ENCODE measurements around the gene FCGR3B.
A peak's percentile ranks its signal among the peaks of the same experiment; 100 is the strongest.
"Not testable (repeated sequence)": the region's sequence is repeated elsewhere in the genome, so short reads cannot be mapped to it uniquely, and the experiment has no call there.

FCGR3B gene

GRCh38 chr1:161653971-161654370 lies 23.0 kb upstream of the FCGR3B start:
- H3K27ac ChIP-seq; H3K4me3 ChIP-seq; DNase-seq (ENCODE audit: low spot score): not testable (repeated sequence)

- not testable (repeated sequence) for H3K27ac ChIP-seq
Observed at GRCh38 chr1:161653541-161653940, 22.6 kb upstream of the FCGR3B start.

GRCh38 chr1:161647507-161648360 lies 16.8 kb upstream of the FCGR3B start:
- H3K4me3 ChIP-seq; DNase-seq (ENCODE audit: low spot score); H3K27ac ChIP-seq: not testable (repeated sequence)

More at GRCh38 chr1:161653541-161653940, 22.6 kb upstream of the FCGR3B start:
- not testable (repeated sequence) for DNase-seq (ENCODE audit: low spot score); H3K4me3 ChIP-seq

- not testable (repeated sequence) for DNase-seq (ENCODE audit: low spot score); H3K27ac ChIP-seq; H3K4me3 ChIP-seq
Observed at GRCh38 chr1:161644855-161645254, 13.9 kb upstream of the FCGR3B start.

- peak overlapping the region in 1 of 2 donors; percentile 16 for H3K27ac ChIP-seq
- not testable (repeated sequence) for DNase-seq (ENCODE audit: low spot score)
Observed at GRCh38 chr1:161643481-161644208, 12.7 kb upstream of the FCGR3B start.

GRCh38 chr1:161642697-161643096 lies 11.7 kb upstream of the FCGR3B start:
- DNase-seq (ENCODE audit: low spot score); H3K27ac ChIP-seq; H3K4me3 ChIP-seq: not testable (repeated sequence)

More at GRCh38 chr1:161643481-161644208, 12.7 kb upstream of the FCGR3B start:
- not testable (repeated sequence) for H3K4me3 ChIP-seq

- DNase-seq (ENCODE audit: low spot score); H3K27ac ChIP-seq; H3K4me3 ChIP-seq: not testable (repeated sequence)
Observed at GRCh38 chr1:161639203-161639602, 8.2 kb upstream of the FCGR3B start.

- not testable (repeated sequence) for H3K27ac ChIP-seq; H3K4me3 ChIP-seq; DNase-seq (ENCODE audit: low spot score)
Observed at GRCh38 chr1:161638251-161638993, 7.4 kb upstream of the FCGR3B start.

GRCh38 chr1:161636976-161637375 lies 6.0 kb upstream of the FCGR3B start:
- not testable (repeated sequence) for H3K4me3 ChIP-seq; DNase-seq (ENCODE audit: low spot score)
- peak overlapping the region in 1 of 2 donors; percentile 37 for H3K27ac ChIP-seq

GRCh38 chr1:161636189-161636782 lies 5.3 kb upstream of the FCGR3B start:
- not testable (repeated sequence) for H3K27ac ChIP-seq; DNase-seq (ENCODE audit: low spot score); H3K4me3 ChIP-seq

- H3K27ac ChIP-seq, result peak overlapping the region in 1 of 2 donors; percentile 32
- DNase-seq (ENCODE audit: low spot score); H3K4me3 ChIP-seq: not testable (repeated sequence)
Observed at GRCh38 chr1:161634993-161635392, 4.0 kb upstream of the FCGR3B start.

GRCh38 chr1:161630128-161630742 lies 741 bp downstream of the FCGR3B start:
- H3K4me3 ChIP-seq; DNase-seq (ENCODE audit: low spot score); H3K27ac ChIP-seq: not testable (repeated sequence)

GRCh38 chr1:161626445-161627146 lies 4.4 kb downstream of the FCGR3B start:
- H3K27ac ChIP-seq; DNase-seq (ENCODE audit: low spot score); H3K4me3 ChIP-seq: not testable (repeated sequence)

- not testable (repeated sequence) for DNase-seq (ENCODE audit: low spot score); H3K27ac ChIP-seq; H3K4me3 ChIP-seq
Observed at GRCh38 chr1:161624605-161625004, 6.4 kb downstream of the FCGR3B start.

- H3K27ac ChIP-seq; DNase-seq (ENCODE audit: low spot score); H3K4me3 ChIP-seq: not testable (repeated sequence)
Observed at GRCh38 chr1:161623401-161624051, 7.5 kb downstream of the FCGR3B start.

- H3K4me3 ChIP-seq, result peak overlapping the region; percentile 52
Observed at GRCh38 chr1:161622054-161622453, 8.9 kb downstream of the FCGR3B start.

More at GRCh38 chr1:161622054-161622453, 8.9 kb downstream of the FCGR3B start:
- not testable (repeated sequence) for DNase-seq (ENCODE audit: low spot score); H3K27ac ChIP-seq

Measured in coronary artery (tissue), 2 donors.